GM03348 (cell line): Measurements from ENCODE around the gene FBXL15.
A peak's percentile ranks its signal among the peaks of the same experiment; 100 is the strongest.

Source experiments
- DNase-seq: peaks from one replicate; pipeline ENCODE4 v3.0.0; 2012; ENCODE audit warnings: low spot score

Gene FBXL15

GRCh38 chr10:102411341-102412255 is 9.0 kb upstream of the FBXL15 start:
- no peak for DNase-seq

- DNase-seq: no peak
These were observed 8.3 kb upstream of the FBXL15 start for GRCh38 chr10:102412293-102412692.

DNA sequence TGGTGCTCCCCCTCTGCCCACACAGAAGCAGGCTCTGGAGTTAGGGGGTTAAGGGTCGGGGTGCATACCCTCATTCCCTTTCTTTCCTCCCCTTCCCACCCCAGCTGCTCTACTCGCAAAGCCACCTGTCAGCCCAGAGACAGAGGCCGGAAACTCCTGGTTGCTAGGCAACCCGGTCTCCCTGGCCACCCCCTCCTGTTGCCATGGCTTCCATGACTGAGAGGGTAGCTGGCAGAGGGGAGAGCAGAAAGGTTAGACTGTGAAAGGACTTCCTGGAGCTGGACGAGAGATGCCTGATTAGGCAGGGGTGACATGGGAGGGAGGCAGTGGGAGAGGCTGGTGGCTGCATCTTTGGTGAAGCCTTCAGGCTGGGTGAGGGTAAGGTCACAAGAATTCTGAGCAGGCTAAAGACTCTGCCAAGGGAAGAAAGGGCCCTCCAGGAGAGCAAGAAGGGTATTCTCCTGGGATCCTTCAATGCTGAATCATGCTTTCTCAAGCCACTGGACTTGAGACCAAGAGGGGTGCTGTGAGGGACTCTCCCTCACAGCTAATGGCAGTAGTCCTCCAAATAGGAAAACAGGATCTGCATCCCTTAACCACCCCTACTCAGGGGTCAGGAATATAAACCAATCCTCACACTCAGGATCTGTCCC is 7.5 kb upstream of the FBXL15 start:
- no peak for DNase-seq

GRCh38 chr10:102413806-102414561 is 6.7 kb upstream of the FBXL15 start:
- no peak for DNase-seq

DNA sequence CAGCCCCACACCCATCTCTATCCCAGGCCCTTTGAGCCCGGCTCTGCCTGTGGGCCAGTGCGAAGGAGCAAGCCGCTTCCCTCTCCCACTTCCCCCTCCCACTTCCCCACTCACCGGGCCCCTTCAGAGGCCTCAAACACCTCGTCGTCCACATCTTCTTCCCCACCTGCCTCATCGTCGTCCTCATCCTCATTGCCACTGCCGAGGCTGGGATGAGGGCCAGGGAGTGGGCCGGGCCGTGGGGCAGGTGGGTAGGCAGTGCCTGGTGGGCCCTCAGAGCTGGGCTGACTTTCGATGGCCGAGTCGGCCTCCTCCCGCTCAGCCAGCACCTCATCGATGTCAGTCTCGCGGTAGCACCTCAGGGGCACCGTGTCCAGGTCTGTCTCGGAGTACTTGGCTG is 5.9 kb upstream of the FBXL15 start:
- no peak for DNase-seq

GRCh38 chr10:102416283-102416682 is 4.4 kb upstream of the FBXL15 start:
- no peak for DNase-seq

- DNase-seq: no peak
These were observed 3.9 kb upstream of the FBXL15 start for GRCh38 chr10:102416695-102417094.

- no peak for DNase-seq
These were observed 1.9 kb upstream of the FBXL15 start, which contains the start of gene PSD for GRCh38 chr10:102418622-102419268. Gene PSD, minus strand, starts transcription at chr10:102418785. Its CDS starts 1,747 bp downstream, at chr10:102417038.

- peak; percentile 79 for DNase-seq
These were observed 1.1 kb upstream of the FBXL15 start for GRCh38 chr10:102419269-102420180.

DNA sequence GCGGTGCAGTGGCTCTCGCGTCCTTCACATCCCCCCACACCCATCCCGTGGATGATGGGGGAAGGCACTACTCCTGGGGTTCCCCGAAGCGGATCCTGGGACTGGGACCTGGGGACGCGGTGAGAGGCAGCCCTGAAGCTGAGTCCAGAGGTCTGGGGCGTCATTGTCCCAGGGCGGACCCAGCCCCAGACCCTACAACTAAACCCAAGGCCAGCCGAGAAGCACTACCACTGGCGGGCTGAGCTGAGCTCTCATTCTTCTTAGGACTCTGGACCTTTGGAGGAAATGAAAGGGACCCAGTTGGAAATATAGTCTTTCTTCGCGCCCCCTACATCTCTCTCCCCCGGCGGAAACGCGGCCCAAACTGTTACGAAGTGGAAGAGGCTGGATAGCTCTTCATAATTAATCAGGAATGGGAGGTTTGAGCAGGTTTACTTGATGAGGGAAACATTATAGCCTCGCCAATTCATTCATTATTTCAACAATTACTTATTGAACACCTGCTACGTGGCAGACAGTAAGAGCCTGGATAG is 389 bp upstream of the FBXL15 start:
- no peak for DNase-seq

GRCh38 chr10:102421507-102421756 is 796 bp downstream of the FBXL15 start:
- no peak for DNase-seq

GRCh38 chr10:102421757-102422512 is 1.3 kb downstream of the FBXL15 start:
- peak; percentile 35 for DNase-seq

- DNase-seq: peak; percentile 86
These were observed 2.0 kb downstream of the FBXL15 start for GRCh38 chr10:102422545-102423129.

DNA sequence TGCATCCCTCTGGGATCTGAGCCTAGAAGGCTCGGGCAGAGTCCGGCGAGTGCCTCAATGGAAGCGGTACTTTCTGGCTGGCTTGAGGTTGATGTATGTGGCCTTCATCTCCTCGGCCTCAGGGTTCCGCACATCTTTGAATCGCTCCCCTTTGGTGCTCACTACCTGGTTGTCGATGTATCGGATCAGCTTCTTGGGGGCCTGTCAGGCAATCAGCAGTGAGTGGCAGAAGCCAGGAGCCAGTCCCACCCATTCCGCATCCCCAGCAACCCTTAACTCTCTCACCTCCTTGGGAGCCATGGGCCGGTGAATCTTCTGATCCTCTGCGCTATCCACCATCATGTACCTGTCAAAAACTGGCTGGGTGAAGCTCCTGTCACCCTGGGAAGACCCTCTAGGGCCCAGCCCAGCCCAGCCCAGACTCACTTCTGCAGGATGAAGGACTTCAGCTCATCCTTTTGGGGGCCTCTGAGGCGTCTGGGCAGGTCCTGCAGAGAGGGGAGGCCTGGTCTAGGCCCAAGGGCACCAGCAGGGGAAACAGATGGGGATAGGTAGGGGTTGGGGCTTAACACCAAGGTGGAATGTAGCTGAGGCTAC is 2.8 kb downstream of the FBXL15 start:
- DNase-seq: no peak

DNA sequence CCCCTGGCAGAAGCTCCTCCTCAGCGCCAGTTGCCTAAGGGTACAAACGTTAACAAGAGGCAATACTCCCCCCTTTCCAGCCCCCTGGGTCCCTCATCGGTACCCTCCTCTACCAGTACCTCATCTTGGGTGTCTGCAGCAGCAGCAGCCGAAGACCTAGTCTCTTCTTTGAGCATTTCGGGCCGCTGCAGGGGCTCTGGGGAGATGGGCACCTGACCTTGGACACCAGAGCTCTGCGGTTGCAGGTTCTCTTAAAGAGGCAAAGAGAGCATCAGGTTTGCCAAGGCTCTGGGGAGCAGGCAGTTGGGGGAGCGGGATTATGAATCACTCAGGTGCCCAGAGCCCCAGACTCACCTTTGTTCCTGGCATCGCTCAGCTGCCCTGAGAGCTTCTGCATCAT is 3.5 kb downstream of the FBXL15 start:
- DNase-seq: no peak

DNA sequence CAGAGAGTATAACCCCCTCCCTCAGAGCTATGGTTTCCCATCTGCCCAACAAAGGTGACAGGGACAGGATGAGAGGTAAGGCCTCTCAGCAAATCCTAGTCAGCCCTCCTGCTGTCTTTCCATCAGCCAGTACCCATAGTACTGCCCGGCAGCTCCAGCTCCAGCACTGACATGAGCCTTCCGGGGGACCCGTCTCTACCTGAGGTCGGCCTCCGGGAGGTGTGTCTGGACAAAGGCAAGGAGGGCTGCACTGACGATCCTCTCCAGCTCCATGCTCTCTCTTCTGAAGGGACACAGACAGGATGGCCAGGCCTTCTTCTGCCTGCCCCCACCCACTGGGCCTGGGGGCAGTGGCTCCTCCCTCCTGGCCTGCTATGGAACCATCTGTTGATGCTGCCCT is 4.3 kb downstream of the FBXL15 start:
- DNase-seq: no peak

- no peak for DNase-seq
These were observed 4.8 kb downstream of the FBXL15 start for GRCh38 chr10:102425444-102425843.

DNA sequence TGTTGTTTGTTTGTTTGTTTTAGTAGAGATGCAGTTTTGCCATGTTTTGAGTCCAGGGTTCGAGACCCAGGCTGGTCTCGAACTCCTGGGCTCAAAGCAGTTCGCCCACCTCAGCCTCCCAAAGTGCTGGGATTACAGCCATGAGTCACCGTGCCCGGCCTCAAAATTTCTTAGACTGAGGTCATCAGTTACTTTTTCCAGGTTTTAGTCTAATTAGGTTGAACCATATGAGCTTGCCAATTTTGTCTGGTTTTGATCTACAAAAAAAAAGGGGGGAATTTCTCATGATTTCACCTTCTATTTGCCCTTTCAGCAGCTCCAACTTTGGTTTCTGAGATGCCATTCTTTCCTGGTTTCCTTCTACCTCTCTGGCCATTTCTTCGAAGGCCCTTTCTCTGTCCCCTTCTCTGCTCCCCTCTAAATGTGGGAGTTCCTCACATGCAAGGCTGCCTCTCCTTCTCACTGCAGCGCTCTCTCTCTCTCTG is 6.2 kb downstream of the FBXL15 start:
- DNase-seq: no peak

GRCh38 chr10:102429468-102429867 is 8.8 kb downstream of the FBXL15 start:
- DNase-seq: no peak
